Retinal pigment epithelial cell (primary cell): ENCODE measurements around the gene ZNF239.

Experiments
- DNase-seq: peaks from one replicate; pipeline ENCODE4 v3.0.0-alpha.2; 2010; ENCODE audit warnings: low read depth
- H3K4me3 ChIP-seq: 2 replicates; pipeline ENCODE4 v1.5.1; 2011; ENCODE audit warnings: mild to moderate bottlenecking, low read length, control low read depth, moderate library complexity
- CTCF ChIP-seq: conservative IDR thresholded peaks from 2 replicates; pipeline ENCODE4 v1.5.1; 2011; ENCODE audit warnings: low read depth, low read length, control low read depth, inconsistent platforms

ZNF239 gene

GRCh38 chr10:43524434-43525247 lies 49.8 kb downstream of the ZNF239 start:
- TF ChIP-seq CTCF: no peak
- DNase-seq: no peak
- H3K4me3 ChIP-seq: no peak overlapping the region
